ENCODE measurements around the gene ADAMTS18.
"Not testable (repeated sequence)": the region's sequence is repeated elsewhere in the genome, so short reads cannot be mapped to it uniquely, and the experiment has no call there.

Gene ADAMTS18, protein sequence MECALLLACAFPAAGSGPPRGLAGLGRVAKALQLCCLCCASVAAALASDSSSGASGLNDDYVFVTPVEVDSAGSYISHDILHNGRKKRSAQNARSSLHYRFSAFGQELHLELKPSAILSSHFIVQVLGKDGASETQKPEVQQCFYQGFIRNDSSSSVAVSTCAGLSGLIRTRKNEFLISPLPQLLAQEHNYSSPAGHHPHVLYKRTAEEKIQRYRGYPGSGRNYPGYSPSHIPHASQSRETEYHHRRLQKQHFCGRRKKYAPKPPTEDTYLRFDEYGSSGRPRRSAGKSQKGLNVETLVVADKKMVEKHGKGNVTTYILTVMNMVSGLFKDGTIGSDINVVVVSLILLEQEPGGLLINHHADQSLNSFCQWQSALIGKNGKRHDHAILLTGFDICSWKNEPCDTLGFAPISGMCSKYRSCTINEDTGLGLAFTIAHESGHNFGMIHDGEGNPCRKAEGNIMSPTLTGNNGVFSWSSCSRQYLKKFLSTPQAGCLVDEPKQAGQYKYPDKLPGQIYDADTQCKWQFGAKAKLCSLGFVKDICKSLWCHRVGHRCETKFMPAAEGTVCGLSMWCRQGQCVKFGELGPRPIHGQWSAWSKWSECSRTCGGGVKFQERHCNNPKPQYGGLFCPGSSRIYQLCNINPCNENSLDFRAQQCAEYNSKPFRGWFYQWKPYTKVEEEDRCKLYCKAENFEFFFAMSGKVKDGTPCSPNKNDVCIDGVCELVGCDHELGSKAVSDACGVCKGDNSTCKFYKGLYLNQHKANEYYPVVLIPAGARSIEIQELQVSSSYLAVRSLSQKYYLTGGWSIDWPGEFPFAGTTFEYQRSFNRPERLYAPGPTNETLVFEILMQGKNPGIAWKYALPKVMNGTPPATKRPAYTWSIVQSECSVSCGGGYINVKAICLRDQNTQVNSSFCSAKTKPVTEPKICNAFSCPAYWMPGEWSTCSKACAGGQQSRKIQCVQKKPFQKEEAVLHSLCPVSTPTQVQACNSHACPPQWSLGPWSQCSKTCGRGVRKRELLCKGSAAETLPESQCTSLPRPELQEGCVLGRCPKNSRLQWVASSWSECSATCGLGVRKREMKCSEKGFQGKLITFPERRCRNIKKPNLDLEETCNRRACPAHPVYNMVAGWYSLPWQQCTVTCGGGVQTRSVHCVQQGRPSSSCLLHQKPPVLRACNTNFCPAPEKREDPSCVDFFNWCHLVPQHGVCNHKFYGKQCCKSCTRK (N-terminal part only)

DNA sequence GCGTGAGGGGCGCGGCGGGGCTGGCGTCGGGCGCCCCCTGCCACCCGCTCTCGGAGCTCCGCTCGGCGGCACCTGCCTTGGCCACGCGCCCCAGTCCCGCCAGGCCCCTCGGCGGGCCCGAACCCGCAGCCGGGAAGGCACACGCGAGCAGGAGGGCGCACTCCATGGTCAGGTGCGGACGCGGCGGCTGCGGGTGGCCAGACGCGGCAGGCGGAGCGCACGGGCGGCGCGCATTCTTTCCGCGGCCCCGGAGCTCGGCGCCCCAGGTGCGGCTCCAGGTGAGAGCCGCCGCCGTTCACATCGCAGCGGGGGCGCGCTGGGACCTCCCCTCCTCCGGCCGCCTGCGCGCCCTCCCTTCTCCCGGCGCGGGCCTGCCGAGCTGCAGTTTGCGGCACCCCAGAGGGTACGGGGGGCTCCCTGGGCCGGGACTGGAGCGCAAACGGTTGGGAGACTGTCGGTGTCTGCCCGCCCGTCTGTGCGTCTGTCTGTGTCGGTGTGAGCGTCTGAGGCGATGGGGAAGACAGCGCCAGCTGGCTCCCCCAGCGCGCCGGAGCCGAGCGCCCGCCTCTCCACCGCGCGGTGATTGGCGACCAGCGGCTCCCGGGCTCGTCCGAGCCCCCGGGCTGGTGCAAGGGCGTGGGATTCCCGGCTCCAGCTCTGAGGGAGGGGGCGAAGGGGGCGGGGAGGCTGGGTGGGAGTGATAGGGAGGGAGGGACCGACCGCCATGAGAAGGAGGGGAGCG lies at the start of gene ADAMTS18:
Gene ADAMTS18 (minus strand): TSS at position 505 of the 742 bp plus-strand sequence. CDS start 339 bp downstream, at position 166.
- DNase-seq, result no peak

DNA sequence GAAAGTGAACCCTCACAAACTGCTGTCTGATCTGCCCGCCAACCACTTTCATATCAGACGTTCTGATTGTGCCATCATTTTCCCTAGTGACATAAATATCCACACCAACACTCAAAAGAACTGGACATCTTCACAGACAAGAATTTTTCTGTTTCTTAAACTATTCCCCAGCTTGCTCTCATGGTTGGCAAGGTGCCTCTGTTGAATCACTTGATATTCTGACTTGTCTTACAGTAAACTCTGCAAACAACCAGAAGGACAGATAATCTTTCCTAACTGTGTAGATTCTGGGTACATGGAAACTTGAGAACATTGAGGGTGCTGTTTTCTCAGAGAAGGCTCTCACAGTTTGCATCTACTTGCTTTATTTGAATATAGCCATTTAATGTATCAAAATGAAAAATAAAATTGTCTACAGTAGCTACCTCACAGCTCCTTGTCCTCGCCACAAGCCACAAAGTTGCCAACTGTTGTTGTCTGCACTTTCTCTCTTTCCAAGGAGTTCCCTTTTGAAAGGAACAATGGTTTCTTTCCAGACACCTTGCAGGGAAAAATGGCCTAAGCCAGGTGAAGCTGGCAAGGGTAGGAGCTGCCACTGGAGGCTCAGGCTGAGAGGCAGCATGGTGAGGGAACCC lies 46.0 kb upstream of the ADAMTS18 start:
- no peak for DNase-seq

DNA sequence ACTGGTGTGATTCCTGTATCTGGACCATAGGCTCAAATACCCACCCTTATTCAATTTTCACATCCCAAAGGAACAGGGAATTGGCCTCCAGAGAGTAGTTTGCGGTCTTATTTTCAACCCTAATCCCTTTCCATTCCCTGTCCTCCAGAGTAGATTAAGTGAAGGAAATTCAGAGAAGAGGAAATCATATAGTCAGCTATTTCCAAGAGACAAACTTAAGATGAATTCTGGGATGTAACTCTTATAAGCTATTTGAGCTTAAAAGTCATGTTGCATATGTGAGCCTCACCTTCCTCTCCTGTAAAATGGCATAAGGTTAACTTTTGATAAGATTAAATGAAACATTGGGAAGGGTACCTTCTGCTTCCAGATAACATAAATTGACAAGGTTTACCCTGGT lies 37.4 kb upstream of the ADAMTS18 start:
- no peak for DNase-seq

DNA sequence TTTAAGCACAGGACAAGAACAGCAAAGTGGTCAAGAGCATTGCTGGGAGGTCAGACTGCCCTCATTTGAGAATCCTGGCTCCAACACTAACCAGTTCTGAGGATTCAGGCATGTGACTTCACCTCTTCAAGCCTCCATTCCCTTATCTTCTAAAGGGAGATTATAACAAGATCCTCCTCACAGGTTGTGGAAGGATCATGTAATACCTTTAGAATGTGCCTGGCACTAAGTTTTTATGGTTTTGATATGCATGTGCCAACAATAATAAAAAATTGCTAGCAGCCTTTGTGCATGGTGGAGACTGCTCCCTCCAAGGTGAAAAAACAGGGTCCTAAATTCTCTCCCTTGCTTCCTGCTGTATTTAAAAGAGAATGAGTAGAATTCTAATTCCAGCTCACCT lies 36.0 kb upstream of the ADAMTS18 start:
- no peak for DNase-seq

DNA sequence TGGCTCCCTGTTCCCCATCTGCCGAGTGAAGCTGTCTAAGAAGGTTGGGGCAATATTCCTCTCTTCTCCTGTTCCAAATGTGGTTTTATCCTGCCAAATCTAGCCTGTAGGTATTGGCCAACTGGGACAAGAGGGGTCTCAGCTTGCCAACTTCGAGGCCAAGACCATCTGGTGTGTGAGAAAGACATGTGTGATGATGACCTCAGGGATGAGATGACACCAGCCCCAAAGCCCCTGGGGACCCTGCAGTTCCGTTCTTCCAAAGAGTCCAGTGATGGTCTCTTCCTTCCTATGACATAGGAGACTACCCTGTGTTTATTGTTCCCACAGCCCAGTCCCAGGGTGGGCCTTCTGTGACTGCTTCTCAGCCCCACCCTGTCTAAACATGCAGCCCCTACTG lies 34.8 kb upstream of the ADAMTS18 start:
- no peak for DNase-seq

DNA sequence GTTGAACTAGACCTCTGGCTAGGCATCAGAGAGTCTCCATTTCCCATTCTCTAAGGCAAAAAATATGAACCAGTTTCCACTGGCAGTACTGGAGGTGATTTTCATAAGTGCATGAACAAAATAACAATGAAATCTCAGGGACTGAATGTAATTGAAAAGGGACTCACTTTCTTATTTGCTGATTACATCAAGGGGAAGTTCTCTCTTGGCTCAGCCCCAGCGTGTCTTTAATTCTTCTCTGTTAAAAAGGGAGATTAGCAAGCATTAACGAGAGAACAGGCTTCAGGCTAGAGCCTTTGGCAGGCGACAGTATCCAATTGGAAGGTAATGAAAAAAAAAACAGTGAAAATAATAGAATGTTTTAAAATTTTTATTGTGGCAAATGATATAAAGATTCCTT lies 34.0 kb upstream of the ADAMTS18 start:
- DNase-seq, result no peak

DNA sequence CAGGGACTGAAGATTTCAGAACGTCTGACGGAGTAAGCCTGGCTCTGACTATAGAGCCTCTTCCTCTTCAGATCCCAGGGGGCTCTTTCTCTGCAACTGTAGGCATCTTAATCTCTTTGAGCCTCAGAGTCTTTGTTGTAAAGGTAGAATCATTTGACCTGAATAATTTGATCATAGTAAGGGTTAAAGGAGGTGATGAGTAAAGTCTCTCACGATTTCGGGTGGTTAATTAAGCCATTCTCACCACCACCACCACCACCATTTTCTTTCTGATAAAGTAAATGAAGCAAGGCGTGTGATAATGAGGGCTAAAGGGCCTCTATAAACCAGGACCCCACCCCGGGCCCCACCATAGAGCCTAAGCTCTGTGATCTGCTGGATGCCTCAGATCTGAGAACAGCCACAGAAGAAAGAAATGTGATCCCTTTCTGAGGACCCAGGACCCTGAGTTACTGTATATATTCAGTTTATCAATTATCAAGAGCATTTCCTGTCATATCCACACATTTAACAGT lies 33.0 kb upstream of the ADAMTS18 start:
- no peak for DNase-seq

DNA sequence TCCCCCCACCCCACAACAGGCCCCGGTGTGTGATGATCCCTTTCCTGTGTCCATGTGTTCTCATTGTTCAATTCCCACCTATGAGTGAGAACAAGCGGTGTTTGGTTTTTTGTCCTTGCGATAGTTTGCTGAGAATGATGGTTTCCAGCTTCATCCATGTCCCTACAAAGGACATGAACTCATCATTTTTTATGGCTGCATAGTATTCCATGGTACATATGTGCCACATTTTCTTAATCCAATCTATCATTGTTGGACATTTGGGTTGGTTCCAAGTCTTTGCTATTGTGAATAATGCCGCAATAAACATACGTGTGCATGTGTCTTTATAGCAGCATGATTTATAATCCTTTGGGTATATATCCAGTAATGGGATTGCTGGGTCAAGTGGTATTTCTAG lies 28.8 kb upstream of the ADAMTS18 start:
- not testable (repeated sequence) for DNase-seq

DNA sequence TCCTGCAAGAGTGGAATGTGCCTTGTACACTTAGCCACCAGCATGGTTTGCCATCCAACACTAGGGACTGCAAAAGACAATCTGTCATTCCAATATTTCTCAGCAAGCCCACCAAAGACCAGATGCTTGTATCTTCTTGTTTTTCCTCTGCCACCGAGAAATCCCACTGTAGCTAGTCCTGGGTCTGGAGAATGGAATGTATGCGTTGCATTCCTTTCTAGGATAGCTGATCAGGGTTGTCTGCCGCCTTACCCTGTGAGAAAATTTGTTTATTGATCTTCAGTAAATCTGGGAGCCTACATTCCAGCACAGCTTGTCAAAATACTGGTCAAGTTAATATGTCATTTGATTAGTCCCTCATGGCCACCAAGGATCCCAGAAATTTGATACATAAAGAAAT lies 28.1 kb upstream of the ADAMTS18 start:
- no peak for DNase-seq

DNA sequence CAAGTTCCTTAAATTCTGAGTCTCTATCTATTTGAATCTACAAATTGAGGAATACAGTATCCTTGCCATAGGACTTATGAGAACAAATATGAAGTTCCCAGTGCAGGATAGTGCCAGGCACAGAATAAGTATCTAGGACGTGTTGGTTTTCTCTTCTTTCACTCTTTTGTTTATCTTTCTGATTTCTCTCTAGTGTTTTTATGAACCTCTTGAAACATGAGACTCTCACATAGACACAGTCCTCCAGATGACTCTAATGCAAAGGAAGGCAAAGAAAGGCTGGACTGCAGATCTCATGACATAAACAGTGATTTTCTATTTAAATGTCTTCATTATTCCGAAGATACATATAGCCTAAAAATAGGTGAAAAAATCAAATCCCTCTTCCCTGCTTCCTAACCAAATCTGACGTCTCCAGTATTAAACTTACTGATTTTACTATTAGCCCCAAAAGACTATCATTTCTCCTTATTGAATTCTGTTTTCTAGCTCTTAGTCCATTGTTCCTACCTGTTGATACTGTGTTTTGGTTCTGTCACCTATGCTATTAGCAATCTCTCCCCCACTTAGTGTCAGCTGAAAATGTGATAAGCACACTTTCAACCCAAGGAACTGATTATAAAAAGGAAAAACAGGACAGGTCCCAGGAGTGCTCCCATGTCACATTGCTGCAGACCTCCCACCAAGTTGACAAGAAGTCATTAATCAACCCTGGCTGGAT lies 24.9 kb upstream of the ADAMTS18 start:
- no peak for DNase-seq

DNA sequence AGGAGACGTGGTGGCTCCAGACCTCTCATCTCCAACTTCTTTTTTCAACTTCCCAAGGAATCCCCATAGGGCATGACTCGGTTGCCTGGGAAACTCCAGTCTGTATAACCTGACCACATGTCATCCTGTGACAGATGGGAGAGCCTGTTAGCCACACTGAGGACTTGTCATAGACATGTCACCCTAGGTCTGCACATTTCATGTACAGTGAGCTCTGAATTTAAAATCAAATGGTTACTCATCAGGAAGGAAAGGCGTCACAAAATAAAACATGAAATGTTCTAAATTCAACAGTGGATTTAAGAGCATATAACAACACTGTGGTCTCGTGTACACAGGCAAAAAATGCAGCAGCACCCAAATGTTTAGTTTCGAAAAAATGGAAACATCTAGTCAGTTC lies 22.2 kb upstream of the ADAMTS18 start:
- no peak for DNase-seq

DNA sequence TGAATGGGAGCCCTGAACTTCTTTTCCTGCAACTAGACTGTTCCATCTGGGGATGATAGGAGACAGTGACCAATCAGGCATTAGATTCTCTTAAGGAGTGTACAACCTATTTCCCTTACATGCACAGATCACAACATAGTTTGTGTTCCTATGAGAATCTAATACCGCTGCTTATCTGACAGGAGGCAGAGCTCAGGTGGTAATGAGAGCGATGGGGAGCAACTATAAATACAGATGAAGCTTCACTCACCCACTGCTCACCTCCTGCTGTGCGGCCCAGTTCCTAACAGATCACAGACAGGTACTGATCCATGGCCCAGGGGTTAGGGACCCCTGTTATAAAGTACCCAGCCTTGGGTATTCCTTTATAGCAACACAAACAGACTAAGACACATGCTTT lies 17.4 kb upstream of the ADAMTS18 start:
- DNase-seq, result no peak

DNA sequence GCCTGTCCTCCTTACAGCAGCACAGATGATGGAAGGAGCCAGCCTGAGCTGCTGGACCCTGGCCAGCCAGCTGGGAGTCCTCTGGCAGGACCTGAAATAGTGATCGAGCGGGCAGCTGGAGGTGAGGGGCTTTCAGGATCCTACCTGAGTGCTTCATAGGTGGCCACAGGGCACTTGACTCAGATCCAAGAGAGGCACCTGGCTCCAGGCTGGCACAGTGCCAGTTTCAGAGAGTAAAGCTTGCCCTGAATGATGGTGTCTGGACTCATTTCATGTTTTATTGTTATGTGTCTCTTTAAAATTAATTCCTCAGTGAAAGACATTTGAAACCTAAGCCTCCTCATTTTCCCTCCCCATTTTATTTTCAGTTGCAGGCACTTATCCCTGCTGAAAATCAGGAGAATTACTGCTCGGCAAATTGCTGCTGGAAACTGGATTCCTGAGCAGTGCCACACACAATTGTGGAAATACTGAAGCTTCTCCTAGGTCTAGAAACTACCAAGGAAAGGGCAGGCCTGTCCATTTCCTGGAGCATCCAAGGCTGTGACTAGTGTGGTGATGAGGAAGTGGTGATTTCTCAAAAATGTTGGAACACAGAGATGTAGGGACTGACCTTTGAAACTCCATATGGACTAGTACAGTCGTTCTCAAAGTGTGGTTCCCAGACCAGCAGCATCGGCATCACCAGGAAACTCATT lies 16.1 kb upstream of the ADAMTS18 start:
- no peak for DNase-seq

DNA sequence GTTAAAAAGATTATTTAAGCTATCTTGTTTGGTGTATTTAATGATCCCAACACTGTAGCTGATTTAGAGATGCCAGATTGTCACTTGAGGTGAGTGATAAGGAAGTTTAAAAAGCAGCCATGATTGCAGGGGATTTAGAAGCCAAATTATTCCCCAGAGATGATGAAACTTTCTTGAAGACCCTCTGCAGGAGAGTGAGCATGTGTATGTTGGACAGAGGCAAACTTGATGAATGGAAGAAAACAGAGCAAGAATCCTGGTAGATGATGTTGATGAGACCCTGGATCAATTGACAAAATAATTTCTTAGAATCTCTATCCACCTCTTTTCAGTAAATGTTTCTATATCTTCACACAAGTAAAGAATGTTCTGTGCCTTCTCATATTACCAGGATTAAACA lies 14.4 kb upstream of the ADAMTS18 start:
- no peak for DNase-seq

DNA sequence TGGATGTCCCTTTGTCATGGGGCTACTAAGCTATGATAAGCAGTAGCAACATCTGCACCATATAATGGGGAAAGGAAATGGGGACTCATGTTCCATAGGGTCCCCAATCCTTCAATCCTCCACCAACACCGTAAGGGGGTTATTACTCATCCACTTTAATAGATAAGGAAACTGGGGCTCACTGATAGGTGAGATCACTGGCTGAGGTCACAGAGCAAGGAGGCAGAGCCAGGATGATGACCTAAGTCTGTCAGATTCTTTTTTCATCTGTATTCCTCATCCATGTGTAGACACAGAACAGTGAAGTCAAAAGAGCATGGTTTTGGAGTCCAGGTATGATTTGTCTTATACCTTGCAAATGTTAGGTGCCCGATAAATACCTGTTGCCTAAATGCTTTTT lies 10.5 kb upstream of the ADAMTS18 start:
- no peak for DNase-seq

DNA sequence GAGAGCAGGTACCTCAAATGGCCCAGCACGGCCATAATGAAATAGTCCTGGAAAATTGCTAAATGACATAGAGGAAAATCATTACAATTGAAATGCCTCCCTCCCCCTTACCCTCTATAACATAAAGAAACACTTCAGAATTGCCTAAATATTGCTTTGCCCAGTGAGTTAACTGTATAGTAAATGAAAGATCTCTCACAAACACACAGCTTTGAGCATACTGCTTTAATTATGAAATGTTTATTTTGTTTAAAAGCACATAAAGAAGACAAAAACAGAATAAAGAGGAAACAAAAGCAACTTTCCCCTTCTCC lies 9.3 kb upstream of the ADAMTS18 start:
- DNase-seq, result no peak

DNA sequence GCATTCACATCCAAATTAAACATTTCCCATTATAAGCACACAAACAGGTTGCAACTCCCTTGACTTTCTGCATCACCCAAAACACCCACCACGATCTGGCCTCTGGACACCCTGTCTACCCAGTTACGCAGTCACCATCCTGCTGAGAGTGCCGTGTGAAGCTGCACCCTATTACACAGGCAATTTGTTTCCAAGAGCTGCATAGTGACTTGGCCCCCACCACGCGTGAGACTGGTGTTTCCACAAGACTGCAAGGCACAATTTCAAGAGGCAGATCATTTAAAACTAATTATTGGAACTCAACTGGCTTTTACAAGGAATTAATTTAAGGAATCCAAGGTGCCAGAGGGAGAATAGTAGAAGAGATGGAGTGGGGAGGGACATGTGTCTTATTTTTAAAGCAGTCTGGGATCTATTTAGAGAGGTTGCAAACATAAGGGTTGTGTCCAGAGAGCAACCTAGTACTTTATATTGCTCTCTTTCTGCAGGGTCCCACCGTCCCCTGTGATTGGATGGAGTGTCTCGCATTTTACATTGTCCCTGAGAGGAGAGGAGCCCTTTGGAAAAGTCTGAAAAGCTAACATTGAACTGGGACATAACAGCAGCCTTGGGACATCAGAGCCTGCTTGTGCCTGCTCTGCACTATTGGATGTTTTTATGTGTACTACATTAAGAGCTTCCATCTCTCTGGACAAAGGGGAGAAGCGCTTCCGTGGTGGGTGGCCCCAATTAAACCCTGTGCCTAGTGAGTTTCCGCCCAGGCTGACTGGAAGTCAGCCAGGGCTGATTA lies 8.7 kb upstream of the ADAMTS18 start:
- no peak for DNase-seq

DNA sequence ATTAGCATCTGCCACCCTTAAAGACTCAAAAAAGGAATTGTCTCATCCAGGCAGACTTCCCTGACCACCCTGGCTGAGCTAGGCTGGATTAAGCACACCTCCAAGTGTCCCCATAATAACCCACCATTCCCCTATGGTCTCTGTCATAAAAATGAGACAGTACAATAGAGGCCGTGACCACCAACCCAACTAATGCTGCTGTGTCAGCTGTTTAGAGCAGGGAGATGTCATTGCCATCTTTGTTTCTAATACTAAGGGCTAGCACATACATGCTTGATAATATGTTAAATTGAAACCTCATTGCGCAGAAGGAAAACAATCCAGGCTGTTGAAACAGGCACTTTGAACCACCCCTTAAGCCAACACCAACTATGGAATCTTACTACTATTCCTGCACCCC lies 7.2 kb upstream of the ADAMTS18 start:
- no peak for DNase-seq

DNA sequence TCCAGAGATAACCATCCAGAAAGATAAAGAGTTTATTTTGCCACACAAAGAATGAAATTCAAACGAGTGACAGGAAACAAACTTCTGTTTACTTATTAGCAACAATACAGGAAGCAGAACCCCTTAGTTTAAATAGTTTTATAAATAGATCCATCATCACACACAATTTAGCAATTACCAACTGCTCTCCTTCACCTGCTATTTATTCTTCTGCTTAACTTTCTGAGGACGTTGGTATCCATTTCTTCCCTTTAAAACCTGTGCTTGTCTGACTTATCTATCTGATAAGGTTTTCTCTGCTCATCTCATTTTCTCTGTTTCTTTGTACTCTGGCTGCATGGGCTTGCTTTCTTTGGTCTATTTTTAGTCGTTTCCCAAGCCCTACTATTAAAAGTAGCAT lies 4.3 kb upstream of the ADAMTS18 start:
- no peak for DNase-seq

DNA sequence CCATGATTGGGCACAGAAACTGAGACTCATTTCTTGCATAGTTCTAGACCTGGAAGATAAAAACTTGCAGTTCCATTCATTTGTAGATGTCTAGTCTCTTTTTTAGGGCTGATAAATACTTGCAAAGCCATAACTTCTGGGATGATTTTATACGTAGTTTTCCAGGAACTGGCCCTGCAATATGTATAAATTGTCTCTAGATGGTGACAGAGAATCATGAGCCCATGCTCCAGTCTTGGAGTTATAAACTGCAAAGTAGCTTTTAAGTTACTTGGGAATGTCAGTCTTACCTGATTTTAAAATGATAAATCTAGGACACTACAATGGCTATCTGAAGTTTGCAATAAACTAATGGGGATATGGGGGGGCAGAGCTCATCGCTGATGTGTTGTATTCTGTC lies 3.0 kb upstream of the ADAMTS18 start:
- DNase-seq, result no peak
